ENCODE results near the gene SLC35G2. TPM values are rescaled to one million over a fixed set of nuclear protein-coding genes. Genes with fewer than 3 reads are reported as not detected.

Gene SLC35G2
- total and polyA plus RNA-seq, 2 of the 4 experiments (the other 2 are of a cell fraction), result 6.6 to 7.0 TPM

GRCh38 chr3:136898549-136898948 is 79.6 kb downstream of the SLC35G2 start:
- dilution Hi-C loops (cut with HindIII; ENCODE audit: low sequenced_read_pairs, unreplicated experiment) (no loop called here), intact Hi-C loops (cut with micrococcal nuclease) (no loop called here), in situ Hi-C loops (cut with MboI; ENCODE audit: low sequenced_read_pairs) (no loop called here)
- DNase-seq, result no peak
- Histone ChIP-seq H2BK20ac (ENCODE audit: low read depth, low read length) (no peak overlapping the region), H2BK15ac (ENCODE audit: low read depth, low read length) (no peak overlapping the region), H3K9ac (ENCODE audit: low read depth, low read length) (no peak overlapping the region), H3K27me3 (ENCODE audit: control insufficient read depth, insufficient read depth, low read length) (no peaks in the 10 kb centered on the region), H2BK5ac (ENCODE audit: low read depth, low read length, poor library complexity, severe bottlenecking) (no peak overlapping the region), H3K79me1 (ENCODE audit: low read depth in 1 of 2, low read length in 2 of 2) (peaks cover 8 to 48% of the 10 kb centered on the region in 2 experiments), H2AK9ac (replicated peaks; ENCODE audit: low read depth, low read length, poor library complexity) (no peak overlapping the region), H3K18ac (ENCODE audit: low read depth, low read length) (no peak overlapping the region), H4K20me1 (ENCODE audit: insufficient read depth, low read length) (peaks cover 23% of the 10 kb centered on the region; the same call in 1 of the 2 replicates), H3K23ac (ENCODE audit: low read depth, low read length) (0 out of 2 replicates have a peak overlapping the region, but pooled peaks have one; percentile 28), H3K4me3 (ENCODE audit: insufficient read depth, low read depth, low read length) (no peak overlapping the region), H4K8ac (ENCODE audit: low read depth in 2 of 2, low read length in 2 of 2) (no peak overlapping the region), H3K36me3 (ENCODE audit: control insufficient read depth, insufficient read depth, low read length) (peaks cover 2% of the 10 kb centered on the region), H3K4me1 (ENCODE audit: control insufficient read depth, insufficient read depth, low read length) (peaks cover 14% of the 10 kb centered on the region), H4K5ac (ENCODE audit: low read depth, low read length) (peak overlapping the region; percentile 23; the same call in 1 of the 2 replicates), H3K9me3 (ENCODE audit: control insufficient read depth, insufficient read depth, low read length) (peaks cover 2% of the 10 kb centered on the region; the same call in 1 of the 2 replicates), H3K14ac (replicated peaks; ENCODE audit: low read depth, low read length) (no peak overlapping the region), H3K4me2 (ENCODE audit: low read depth, low read length) (no peak overlapping the region), H3K4ac (ENCODE audit: low read depth, low read length) (no peak overlapping the region), H3K56ac (ENCODE audit: extremely low read depth, insufficient read depth, low read length) (no peak overlapping the region; the same call in 1 of the 2 replicates), H2BK120ac (ENCODE audit: low read depth, low read length) (no peak overlapping the region), H4K91ac (ENCODE audit: insufficient read depth, low read depth, low read length) (no peak overlapping the region), H3K9me1 (ENCODE audit: insufficient read depth, low read length) (peaks cover 10% of the 10 kb centered on the region), H2AFZ (replicated peaks; ENCODE audit: low read length, poor library complexity) (no peak overlapping the region), H2AK5ac (ENCODE audit: low read depth, low read length) (no peak overlapping the region), H3K27ac (ENCODE audit: insufficient read depth, low read length) (no peak overlapping the region)
- no TSS peak for BruUV-seq (replicated peaks)
- TF ChIP-seq, protein P1, sequence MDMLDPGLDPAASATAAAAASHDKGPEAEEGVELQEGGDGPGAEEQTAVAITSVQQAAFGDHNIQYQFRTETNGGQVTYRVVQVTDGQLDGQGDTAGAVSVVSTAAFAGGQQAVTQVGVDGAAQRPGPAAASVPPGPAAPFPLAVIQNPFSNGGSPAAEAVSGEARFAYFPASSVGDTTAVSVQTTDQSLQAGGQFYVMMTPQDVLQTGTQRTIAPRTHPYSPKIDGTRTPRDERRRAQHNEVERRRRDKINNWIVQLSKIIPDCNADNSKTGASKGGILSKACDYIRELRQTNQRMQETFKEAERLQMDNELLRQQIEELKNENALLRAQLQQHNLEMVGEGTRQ (IDR thresholded peaks at IDR 0.05; ENCODE audit: low read depth, low read length), result no peak
- TF ChIP-seq, protein P2, sequence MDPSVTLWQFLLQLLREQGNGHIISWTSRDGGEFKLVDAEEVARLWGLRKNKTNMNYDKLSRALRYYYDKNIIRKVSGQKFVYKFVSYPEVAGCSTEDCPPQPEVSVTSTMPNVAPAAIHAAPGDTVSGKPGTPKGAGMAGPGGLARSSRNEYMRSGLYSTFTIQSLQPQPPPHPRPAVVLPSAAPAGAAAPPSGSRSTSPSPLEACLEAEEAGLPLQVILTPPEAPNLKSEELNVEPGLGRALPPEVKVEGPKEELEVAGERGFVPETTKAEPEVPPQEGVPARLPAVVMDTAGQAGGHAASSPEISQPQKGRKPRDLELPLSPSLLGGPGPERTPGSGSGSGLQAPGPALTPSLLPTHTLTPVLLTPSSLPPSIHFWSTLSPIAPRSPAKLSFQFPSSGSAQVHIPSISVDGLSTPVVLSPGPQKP (IDR thresholded peaks at IDR 0.05; ENCODE audit: borderline replicate concordance, low read depth, low read length), result no peak
- TF ChIP-seq, protein P3, sequence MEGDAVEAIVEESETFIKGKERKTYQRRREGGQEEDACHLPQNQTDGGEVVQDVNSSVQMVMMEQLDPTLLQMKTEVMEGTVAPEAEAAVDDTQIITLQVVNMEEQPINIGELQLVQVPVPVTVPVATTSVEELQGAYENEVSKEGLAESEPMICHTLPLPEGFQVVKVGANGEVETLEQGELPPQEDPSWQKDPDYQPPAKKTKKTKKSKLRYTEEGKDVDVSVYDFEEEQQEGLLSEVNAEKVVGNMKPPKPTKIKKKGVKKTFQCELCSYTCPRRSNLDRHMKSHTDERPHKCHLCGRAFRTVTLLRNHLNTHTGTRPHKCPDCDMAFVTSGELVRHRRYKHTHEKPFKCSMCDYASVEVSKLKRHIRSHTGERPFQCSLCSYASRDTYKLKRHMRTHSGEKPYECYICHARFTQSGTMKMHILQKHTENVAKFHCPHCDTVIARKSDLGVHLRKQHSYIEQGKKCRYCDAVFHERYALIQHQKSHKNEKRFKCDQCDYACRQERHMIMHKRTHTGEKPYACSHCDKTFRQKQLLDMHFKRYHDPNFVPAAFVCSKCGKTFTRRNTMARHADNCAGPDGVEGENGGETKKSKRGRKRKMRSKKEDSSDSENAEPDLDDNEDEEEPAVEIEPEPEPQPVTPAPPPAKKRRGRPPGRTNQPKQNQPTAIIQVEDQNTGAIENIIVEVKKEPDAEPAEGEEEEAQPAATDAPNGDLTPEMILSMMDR (conservative IDR thresholded peaks at IDR 0.05; ENCODE audit: low read depth, low read length), result no peak
- TF ChIP-seq FOS (IDR thresholded peaks at IDR 0.05; ENCODE audit: low read depth, low read length), result no peak
- no peak for TF ChIP-seq POLR2A (IDR thresholded peaks at IDR 0.05; ENCODE audit: low read depth, low read length)
- no peak for TF ChIP-seq CHD1 (IDR thresholded peaks at IDR 0.05; ENCODE audit: low read depth, low read length)
- no peak for TF ChIP-seq RFX5 (IDR thresholded peaks at IDR 0.05; ENCODE audit: low read depth, low read length)
- ChIA-PET CTCF (no interaction called here), POLR2A (ENCODE audit: unreplicated experiment) (no interaction called here)
- 73% methylated on average over 3 of the region's 4 CpGs; no CpG with 5 or more reads in 1 of the 2 experiments for WGBS, 2 experiments (ENCODE audit: extremely low coverage in 2 of 2, insufficient read length in 1 of 2)
- ATAC-seq (ENCODE audit: low read depth), result no peak

Data from IMR-90 (cell line).